IMR-90 (cell line): ENCODE data around the gene PRUNE2. TPM values are rescaled to one million over a fixed set of nuclear protein-coding genes. Genes with fewer than 3 reads are reported as not detected.

Experiments
- ATAC-seq: fragments of 200-7000 bp; cut with Tn5 transposase; 2 replicates; pipeline ENCODE4 v1.9.1; 2020; ENCODE audit warnings: low read depth, mild to moderate bottlenecking, moderate library complexity
- BruUV-seq: library from RNA; stranded (reverse); fragments of 400-500 nt; replicated peaks from 2 replicates; lab custom pipeline; 2021; lab: Mats Ljungman, UMichigan
- CTCF ChIA-PET: fragments of 300-600 bp; formaldehyde crosslinking; extraction: SDS; loops from one replicate; lab custom pipeline; 2021; ENCODE audit warnings: antibody characterized with exemption; lab: Yijun Ruan, JAX
- POLR2A ChIA-PET: fragments of 300-600 bp; sonication (Branson Sonifier 250); formaldehyde crosslinking; loops from one replicate; lab custom pipeline; 2022; ENCODE audit warnings: antibody characterized with exemption; ENCODE audit not compliant: unreplicated experiment; lab: Charles Lee
- DNase-seq: peaks from one replicate; pipeline ENCODE4 v3.0.0; 2013
- H2AFZ ChIP-seq: replicated peaks from 2 replicates; pipeline ENCODE3; 2013; ENCODE audit warnings: low read length, mild to moderate bottlenecking; ENCODE audit not compliant: poor library complexity
- H2AK5ac ChIP-seq: 2 replicates; pipeline ENCODE4 v1.6.1; 2013; ENCODE audit warnings: low read depth, low read length, inconsistent platforms
- H2AK9ac ChIP-seq: replicated peaks from 2 replicates; pipeline ENCODE3; 2013; ENCODE audit warnings: mild to moderate bottlenecking, low read depth, low read length, moderate library complexity; ENCODE audit not compliant: poor library complexity
- H2BK120ac ChIP-seq: 2 replicates; pipeline ENCODE4 v1.6.1; 2013; ENCODE audit warnings: low read depth, low read length, inconsistent platforms
- H2BK15ac ChIP-seq: 3 replicates; pipeline ENCODE4 v1.6.1; 2013; ENCODE audit warnings: low read depth, low read length, inconsistent platforms
- H2BK20ac ChIP-seq: 2 replicates; pipeline ENCODE4 v1.6.1; 2013; ENCODE audit warnings: low read depth, mild to moderate bottlenecking, inconsistent platforms, low read length, moderate library complexity
- H2BK5ac ChIP-seq: 2 replicates; pipeline ENCODE4 v1.6.1; 2013; ENCODE audit warnings: mild to moderate bottlenecking, low read depth, low read length, inconsistent platforms; ENCODE audit not compliant: poor library complexity, severe bottlenecking
- H3K14ac ChIP-seq: replicated peaks from 2 replicates; pipeline ENCODE4 v1.6.1; 2013; ENCODE audit warnings: low read depth, low read length, inconsistent platforms
- H3K18ac ChIP-seq: 2 replicates; pipeline ENCODE4 v1.6.1; 2013; ENCODE audit warnings: low read depth, low read length, control low read depth
- H3K23ac ChIP-seq: 2 replicates; pipeline ENCODE4 v1.6.1; 2013; ENCODE audit warnings: low read depth, low read length, inconsistent platforms
- H3K27ac ChIP-seq: 2 replicates; pipeline ENCODE4 v1.5.1; 2013; ENCODE audit warnings: mild to moderate bottlenecking, control low read depth, low read length; ENCODE audit not compliant: insufficient read depth
- H3K27me3 ChIP-seq: 2 replicates; pipeline ENCODE4 v1.6.1; 2013; ENCODE audit warnings: low read length; ENCODE audit not compliant: control insufficient read depth, insufficient read depth
- H3K36me3 ChIP-seq: 2 replicates; pipeline ENCODE4 v1.6.1; 2013; ENCODE audit warnings: low read length, mixed read lengths; ENCODE audit not compliant: control insufficient read depth, insufficient read depth
- H3K4ac ChIP-seq: 2 replicates; pipeline ENCODE4 v1.6.1; 2013; ENCODE audit warnings: low read depth, low read length, inconsistent platforms
- H3K4me1 ChIP-seq: 2 replicates; pipeline ENCODE4 v1.6.1; 2013; ENCODE audit warnings: low read length, mixed read lengths; ENCODE audit not compliant: control insufficient read depth, insufficient read depth
- H3K4me2 ChIP-seq: 2 replicates; pipeline ENCODE4 v1.6.1; 2013; ENCODE audit warnings: low read depth, mild to moderate bottlenecking, control low read depth, low read length, moderate library complexity
- H3K4me3 ChIP-seq: 2 replicates; pipeline ENCODE4 v1.5.1; 2013; ENCODE audit warnings: low read depth, mild to moderate bottlenecking, control low read depth, low read length, moderate library complexity; ENCODE audit not compliant: insufficient read depth
- H3K56ac ChIP-seq: 2 replicates; pipeline ENCODE4 v1.6.1; 2013; ENCODE audit warnings: low read length, inconsistent platforms; ENCODE audit not compliant: insufficient read depth; ENCODE audit errors: extremely low read depth
- H3K79me1 ChIP-seq, 2 experiments: 2 replicates each; pipeline ENCODE4 v1.6.1; 2013; ENCODE audit warnings: low read length in 2 of 2, inconsistent platforms in 1 of 2, low read depth in 1 of 2
- H3K9ac ChIP-seq: 2 replicates; pipeline ENCODE4 v1.6.1; 2013; ENCODE audit warnings: low read depth, low read length, control low read depth
- H3K9me1 ChIP-seq: 2 replicates; pipeline ENCODE4 v1.6.1; 2013; ENCODE audit warnings: low read length, inconsistent platforms; ENCODE audit not compliant: insufficient read depth
- H3K9me3 ChIP-seq: 2 replicates; pipeline ENCODE4 v1.6.1; 2013; ENCODE audit warnings: low read length; ENCODE audit not compliant: control insufficient read depth, insufficient read depth
- H4K20me1 ChIP-seq: 2 replicates; pipeline ENCODE4 v1.6.1; 2013; ENCODE audit warnings: low read length, inconsistent platforms; ENCODE audit not compliant: insufficient read depth
- H4K5ac ChIP-seq: 2 replicates; pipeline ENCODE4 v1.6.1; 2013; ENCODE audit warnings: mild to moderate bottlenecking, low read depth, low read length, control low read depth
- H4K8ac ChIP-seq, 2 experiments: 2 replicates each; pipeline ENCODE4 v1.6.1; 2013; ENCODE audit warnings: low read depth in 2 of 2, low read length in 2 of 2, control low read depth in 1 of 2, inconsistent platforms in 1 of 2
- H4K91ac ChIP-seq: 2 replicates; pipeline ENCODE4 v1.6.1; 2013; ENCODE audit warnings: low read depth, low read length, inconsistent platforms; ENCODE audit not compliant: insufficient read depth
- BHLHE40 ChIP-seq: fragments of 150-350 bp; IDR thresholded peaks from 2 replicates; pipeline ENCODE4 v1.6.1; 2016; ENCODE audit warnings: mild to moderate bottlenecking, low read depth, low read length
- CEBPB ChIP-seq: IDR thresholded peaks from 2 replicates; pipeline ENCODE4 v1.6.1; 2012; ENCODE audit warnings: low read depth, low read length, improper control_type of control experiment
- CHD1 ChIP-seq: IDR thresholded peaks from 2 replicates; pipeline ENCODE4 v1.6.1; 2012; ENCODE audit warnings: low read depth, low read length, improper control_type of control experiment
- CTCF ChIP-seq: conservative IDR thresholded peaks from 2 replicates; pipeline ENCODE4 v1.5.1; 2012; ENCODE audit warnings: mild to moderate bottlenecking, low read depth, low read length, improper control_type of control experiment
- ELK1 ChIP-seq: fragments of 150-350 bp; IDR thresholded peaks from 2 replicates; pipeline ENCODE4 v1.6.1; 2016; ENCODE audit warnings: low read depth, mild to moderate bottlenecking, low read length, moderate library complexity, borderline replicate concordance
- FOS ChIP-seq: fragments of 150-350 bp; IDR thresholded peaks from 2 replicates; pipeline ENCODE4 v1.6.1; 2016; ENCODE audit warnings: low read depth, low read length
- MAFK ChIP-seq: IDR thresholded peaks from 2 replicates; pipeline ENCODE4 v1.6.1; 2012; ENCODE audit warnings: low read depth, low read length, improper control_type of control experiment
- MAZ ChIP-seq: IDR thresholded peaks from 2 replicates; pipeline ENCODE4 v1.6.1; 2012; ENCODE audit warnings: low read depth, mild to moderate bottlenecking, low read length, improper control_type of control experiment, moderate library complexity, borderline replicate concordance
- MXI1 ChIP-seq: IDR thresholded peaks from 2 replicates; pipeline ENCODE4 v1.6.1; 2012; ENCODE audit warnings: low read depth, mild to moderate bottlenecking, low read length, moderate library complexity, borderline replicate concordance
- NFE2L2 ChIP-seq: fragments of 150-350 bp; IDR thresholded peaks from 2 replicates; pipeline ENCODE4 v1.6.1; 2016; ENCODE audit warnings: low read depth, mild to moderate bottlenecking, low read length
- POLR2A ChIP-seq: IDR thresholded peaks from 2 replicates; pipeline ENCODE4 v1.6.1; 2012; ENCODE audit warnings: mild to moderate bottlenecking, low read depth, low read length
- RAD21 ChIP-seq: IDR thresholded peaks from 2 replicates; pipeline ENCODE4 v1.6.1; 2012; ENCODE audit warnings: low read length, improper control_type of control experiment
- RCOR1 ChIP-seq: IDR thresholded peaks from 2 replicates; pipeline ENCODE4 v1.6.1; 2012; ENCODE audit warnings: mild to moderate bottlenecking, low read length, improper control_type of control experiment; ENCODE audit not compliant: insufficient replicate concordance
- RFX5 ChIP-seq: IDR thresholded peaks from 2 replicates; pipeline ENCODE4 v1.8.0; 2012; ENCODE audit warnings: low read depth, mild to moderate bottlenecking, low read length, moderate library complexity
- SMC3 ChIP-seq: fragments of 150-350 bp; IDR thresholded peaks from 2 replicates; pipeline ENCODE4 v1.6.1; 2016; ENCODE audit warnings: low read depth, mild to moderate bottlenecking, antibody characterized with exemption, low read length, moderate library complexity
- USF2 ChIP-seq: fragments of 150-350 bp; IDR thresholded peaks from 2 replicates; pipeline ENCODE4 v1.6.1; 2017; ENCODE audit warnings: mild to moderate bottlenecking, antibody characterized with exemption, low read length, low read depth
- WGBS, 2 experiments: methylation state at CpG; one replicate each; pipeline versions ENCODE4 v1.1.5 to v1.1.7; 2013; ENCODE audit warnings: missing lambda C conversion rate in 2 of 2; ENCODE audit not compliant: insufficient read length in 1 of 2; ENCODE audit errors: extremely low coverage in 2 of 2; 5-methylcytosine and 5-hydroxymethylcytosine counted together
- dilution Hi-C: fragments of 300-500 bp; cut with HindIII; formaldehyde crosslinking; loops from one replicate; pipeline ENCODE4 v1.14.3; 2018; ENCODE audit warnings: low sequenced_read_pairs; ENCODE audit not compliant: unreplicated experiment
- in situ Hi-C: fragments of 300-500 bp; cut with MboI; formaldehyde crosslinking; loops from 3 replicates; pipeline ENCODE4 v1.14.3; 2019; ENCODE audit warnings: low sequenced_read_pairs, inconsistent platforms, mixed read lengths
- intact Hi-C: fragments of 100-400 bp; cut with micrococcal nuclease; formaldehyde crosslinking; loops from 2 replicates; pipeline ENCODE4 v1.10.0; 2022
- polyA plus RNA-seq, 3 experiments: library from polyadenylated mRNA; depleted of rRNA; stranded (reverse); fragments of >200 nt; gene quantifications; 2 replicates each; pipeline ENCODE4 v1.2.3, GENCODE V29; 2012; ENCODE audit warnings: low replicate concordance in 1 of 3
- total RNA-seq: library from RNA; depleted of rRNA; stranded (reverse); fragments of >200 nt; gene quantifications from 2 replicates; pipeline ENCODE4 v1.2.3, GENCODE V29; 2012

The PRUNE2 gene
- total and polyA plus RNA-seq, 2 of the 4 experiments (the other 2 are of a cell fraction): 0.70 to 1.6 TPM

- Histone ChIP-seq H3K4me1 (no peaks in the 10 kb centered on the region), H3K4me2 (no peak within 1 kb of the TSS), H2AK5ac (no peak within 1 kb of the TSS), H3K56ac (no peak within 1 kb of the TSS), H3K27ac (no peak within 1 kb of the TSS), H3K36me3 (no peaks in the 10 kb centered on the region), H3K9ac (no peak within 1 kb of the TSS), H3K4me3 (no peak within 1 kb of the TSS), H4K91ac (no peak within 1 kb of the TSS), H3K4ac (no peak within 1 kb of the TSS), H3K79me1 (no peaks in the 10 kb centered on the region), H4K5ac (no peak within 1 kb of the TSS), H2AFZ (no peak within 1 kb of the TSS), H4K8ac (no peak within 1 kb of the TSS), H2AK9ac (no peak within 1 kb of the TSS), H3K9me3 (no peaks in the 10 kb centered on the region), H3K9me1 (no peaks in the 10 kb centered on the region), H2BK20ac (no peak within 1 kb of the TSS), H3K18ac (no peak within 1 kb of the TSS), H2BK15ac (no peak within 1 kb of the TSS), H2BK120ac (no peak within 1 kb of the TSS), H3K14ac (no peak within 1 kb of the TSS), H3K27me3 (peaks cover 5% of the 10 kb centered on the region), H3K23ac (no peak within 1 kb of the TSS), H4K20me1 (no peaks in the 10 kb centered on the region), H2BK5ac (no peak within 1 kb of the TSS)
- intact Hi-C loops: no loop called here
- WGBS, 2 experiments: 86% methylated on average over 2 of the region's 4 CpGs; no CpG with 5 or more reads in 1 of the 2 experiments
- ATAC-seq: no peak
- ChIA-PET POLR2A (no interaction called here), CTCF (interaction anchor here (1.4 kb wide), 1 partner anchor 9 kb away, joined by 3 read pairs; no protein-coding TSS in a partner anchor)
- no peak for DNase-seq
- BruUV-seq: no TSS peak
- dilution Hi-C loops: no loop called here
- no peak for TF ChIP-seq RAD21
- TF ChIP-seq CHD1: no peak
- no peak for TF ChIP-seq BHLHE40
- TF ChIP-seq NFE2L2: no peak
- no peak for TF ChIP-seq RCOR1
- no peak for TF ChIP-seq MAZ
- no peak for TF ChIP-seq POLR2A
- no peak for TF ChIP-seq CEBPB
- TF ChIP-seq FOS: no peak
- no peak for TF ChIP-seq USF2
- no peak for TF ChIP-seq MXI1
- TF ChIP-seq ELK1: no peak
- TF ChIP-seq MAFK: no peak
- TF ChIP-seq SMC3: no peak
- no peak for TF ChIP-seq RFX5
- TF ChIP-seq CTCF: no peak
- in situ Hi-C loops: no loop called here
Measured at GRCh38 chr9:76764138-76764537, 141.8 kb downstream of the PRUNE2 start, which contains the start of gene PCA3. Gene PCA3, plus strand, starts transcription at chr9:76764438.
